GM12891 (cell line): ENCODE results near the gene PSMG3.

ENCODE experiments used
- PAX5 ChIP-seq: IDR thresholded peaks from 2 replicates; pipeline ENCODE4 v1.6.1; 2011; ENCODE audit warnings: low read length, moderate library complexity, mild to moderate bottlenecking; ENCODE audit not compliant: insufficient read depth, severe bottlenecking
- POLR2A ChIP-seq: IDR thresholded peaks from 2 replicates; pipeline ENCODE4 v1.6.1; 2011; ENCODE audit warnings: low read depth, low read length, control low read depth
- POLR2AphosphoS5 ChIP-seq: IDR thresholded peaks from 2 replicates; pipeline ENCODE4 v1.6.1; 2011; ENCODE audit warnings: low read depth, low read length, control low read depth
- POU2F2 ChIP-seq: IDR thresholded peaks from 2 replicates; pipeline ENCODE4 v1.6.1; 2011; ENCODE audit warnings: low read depth, mild to moderate bottlenecking, control low read depth, low read length, moderate library complexity
- SPI1 ChIP-seq: IDR thresholded peaks from 2 replicates; pipeline ENCODE4 v1.6.1; 2011; ENCODE audit warnings: low read depth, low read length, control low read depth
- TAF1 ChIP-seq: IDR thresholded peaks from 2 replicates; pipeline ENCODE4 v1.6.1; 2011; ENCODE audit warnings: low read depth, low read length, control low read depth

DNA sequence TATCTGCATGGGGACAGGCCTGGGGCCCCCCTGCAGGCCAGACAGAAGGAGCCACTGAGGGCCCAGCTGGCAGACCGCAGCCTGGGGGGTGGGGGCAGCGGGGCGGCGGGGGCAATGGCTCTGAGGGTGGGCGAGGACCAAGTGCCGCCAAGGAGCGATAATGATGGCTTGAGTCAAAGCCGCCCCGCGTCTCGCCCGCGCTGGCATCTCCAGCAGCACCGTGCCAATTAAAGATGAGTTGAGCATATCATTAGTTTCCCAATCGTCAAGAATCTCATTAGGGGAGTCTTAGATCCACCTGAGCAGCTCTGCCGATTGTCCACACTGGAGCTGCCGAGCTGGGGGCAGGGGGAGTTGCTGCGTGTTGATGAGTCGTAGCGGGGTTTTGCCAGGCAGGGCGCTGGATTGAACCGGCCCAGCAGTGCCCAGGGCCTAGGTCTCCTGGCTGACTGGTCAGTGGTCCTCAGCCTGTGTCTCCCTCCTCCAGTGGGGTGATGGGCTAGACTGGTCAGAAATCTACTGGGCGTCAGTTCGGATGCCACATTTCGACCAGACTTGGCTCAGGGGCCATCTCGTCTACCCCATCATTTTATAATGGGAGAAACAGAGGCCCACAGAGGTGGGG, 41.0 kb upstream of the PSMG3 start:
- TF ChIP-seq POLR2A (no peak), POLR2AphosphoS5 (no peak), POU2F2 (no peak), SPI1 (no peak), TAF1 (no peak), PAX5 (no peak)
